Measurements from ENCODE around the gene TRIM40. TPM values are rescaled to one million over a fixed set of nuclear protein-coding genes. Genes with fewer than 3 reads are reported as not detected.
A peak's percentile ranks its signal among the peaks of the same experiment; 100 is the strongest.

TRIM40 gene
- total and polyA plus RNA-seq, 8 donors = 0.09 to 0.16 (median 0.14) TPM; not detected in 4

- no peak overlapping the region for H3K27ac ChIP-seq
- no peaks in the 10 kb centered on the region for H3K36me3 ChIP-seq
- TF ChIP-seq CTCF (IDR thresholded peaks at IDR 0.05) = no peak
- DNase-seq = no peak
- H3K27me3 ChIP-seq = peaks cover 8 to 80% of the 10 kb centered on the region in 2 donors
- H3K4me1 ChIP-seq = no peaks in the 10 kb centered on the region
- ATAC-seq = no peak
- intact Hi-C loops (cut with DNase I) = no loop called here
- no peaks in the 10 kb centered on the region for H3K9me3 ChIP-seq
- H3K4me3 ChIP-seq = no peak overlapping the region
These were observed 41.8 kb upstream of the TRIM40 start for GRCh38 chr6:30093951-30094661.

- no peak for DNase-seq
- intact Hi-C loops (cut with DNase I) = no loop called here
- no peak overlapping the region for H3K4me3 ChIP-seq
- no peak for TF ChIP-seq CTCF (IDR thresholded peaks at IDR 0.05)
- peaks cover 13 to 16% of the 10 kb centered on the region in 2 donors for H3K4me1 ChIP-seq
- ATAC-seq = no peak
- no peaks in the 10 kb centered on the region for H3K36me3 ChIP-seq
- no peak overlapping the region for H3K27ac ChIP-seq
- no peaks in the 10 kb centered on the region for H3K9me3 ChIP-seq
- peaks cover 18 to 81% of the 10 kb centered on the region in 2 donors for H3K27me3 ChIP-seq
These were observed 39.1 kb upstream of the TRIM40 start for GRCh38 chr6:30096829-30097228.

- no peak for TF ChIP-seq CTCF (IDR thresholded peaks at IDR 0.05)
- H3K36me3 ChIP-seq = no peaks in the 10 kb centered on the region
- peaks cover 21 to 29% of the 10 kb centered on the region in 2 donors for H3K4me1 ChIP-seq
- ATAC-seq = no peak
- no peak overlapping the region for H3K27ac ChIP-seq
- no peak overlapping the region for H3K4me3 ChIP-seq
- H3K27me3 ChIP-seq = peaks cover 18 to 73% of the 10 kb centered on the region in 2 donors
- no peaks in the 10 kb centered on the region for H3K9me3 ChIP-seq
- DNase-seq = no peak
- intact Hi-C loops (cut with DNase I) = no loop called here
These were observed 37.8 kb upstream of the TRIM40 start for GRCh38 chr6:30097902-30098768.

- no peak for ATAC-seq
- TF ChIP-seq CTCF (IDR thresholded peaks at IDR 0.05) = no peak
- peaks cover 18 to 75% of the 10 kb centered on the region in 2 donors for H3K27me3 ChIP-seq
- H3K9me3 ChIP-seq = no peaks in the 10 kb centered on the region
- peak overlapping the region in 1 of 2 donors; percentile 43 for H3K27ac ChIP-seq
- H3K4me3 ChIP-seq = peak overlapping the region in 1 of 2 donors; percentile 44
- H3K36me3 ChIP-seq = no peaks in the 10 kb centered on the region
- DNase-seq = no peak
- intact Hi-C loops (cut with DNase I) = no loop called here
- peaks cover 21 to 36% of the 10 kb centered on the region in 2 donors for H3K4me1 ChIP-seq
These were observed 35.8 kb upstream of the TRIM40 start for GRCh38 chr6:30100154-30100553.
